KMS-11 (cell line): ENCODE measurements around the gene APC.
"Not testable (repeated sequence)": the region's sequence is repeated elsewhere in the genome, so short reads cannot be mapped to it uniquely, and the experiment has no call there.

ENCODE experiments used
- H2AFZ ChIP-seq: fragments of 200-600 bp; sonication (generic); 2 replicates; pipeline ENCODE4 v1.6.1; 2016; ENCODE audit warnings: antibody characterized with exemption, mixed run types, low read depth
- H3K27ac ChIP-seq: fragments of 200-600 bp; sonication (generic); 2 replicates; pipeline ENCODE4 v1.6.1; 2016; ENCODE audit warnings: mild to moderate bottlenecking, mixed run types
- H3K27me3 ChIP-seq: fragments of 200-600 bp; sonication (generic); 2 replicates; pipeline ENCODE4 v1.6.1; 2017; ENCODE audit warnings: mild to moderate bottlenecking, low read depth, mixed run types, moderate library complexity; ENCODE audit not compliant: insufficient read depth
- H3K36me3 ChIP-seq: fragments of 200-600 bp; sonication (generic); 2 replicates; pipeline ENCODE4 v1.6.1; 2017; ENCODE audit warnings: mild to moderate bottlenecking, mixed run types; ENCODE audit not compliant: insufficient read depth
- H3K4me1 ChIP-seq: fragments of 200-600 bp; sonication (generic); 2 replicates; pipeline ENCODE4 v1.6.1; 2016; ENCODE audit warnings: mild to moderate bottlenecking, low read depth, mixed run types; ENCODE audit not compliant: poor library complexity, severe bottlenecking
- H3K4me2 ChIP-seq: fragments of 200-600 bp; sonication (generic); 2 replicates; pipeline ENCODE4 v1.7.0; 2016; ENCODE audit warnings: mild to moderate bottlenecking, mixed run types
- H3K4me3 ChIP-seq: fragments of 200-600 bp; sonication (generic); IDR thresholded peaks from 2 replicates; pipeline ENCODE4 v1.6.1; 2017; ENCODE audit warnings: low read depth, low read length, mixed read lengths; ENCODE audit not compliant: insufficient read depth
- H3K79me2 ChIP-seq: fragments of 200-600 bp; sonication (generic); 2 replicates; pipeline ENCODE4 v1.6.1; 2016; ENCODE audit warnings: low read depth, mixed run types; ENCODE audit not compliant: insufficient read depth
- H3K9ac ChIP-seq: fragments of 200-600 bp; sonication (generic); 2 replicates; pipeline ENCODE4 v1.6.1; 2016; ENCODE audit warnings: mild to moderate bottlenecking, mixed run types
- H4K20me1 ChIP-seq: fragments of 200-600 bp; sonication (generic); 2 replicates; pipeline ENCODE4 v1.6.1; 2016; ENCODE audit warnings: mild to moderate bottlenecking, mixed run types; ENCODE audit not compliant: insufficient read depth
- CTCF ChIP-seq: fragments of 200-600 bp; sonication (generic); conservative IDR thresholded peaks from 2 replicates; pipeline ENCODE4 v1.6.1; 2017; ENCODE audit warnings: low read depth, mild to moderate bottlenecking, antibody characterized with exemption, low read length, moderate library complexity, mixed read lengths

APC gene

DNA sequence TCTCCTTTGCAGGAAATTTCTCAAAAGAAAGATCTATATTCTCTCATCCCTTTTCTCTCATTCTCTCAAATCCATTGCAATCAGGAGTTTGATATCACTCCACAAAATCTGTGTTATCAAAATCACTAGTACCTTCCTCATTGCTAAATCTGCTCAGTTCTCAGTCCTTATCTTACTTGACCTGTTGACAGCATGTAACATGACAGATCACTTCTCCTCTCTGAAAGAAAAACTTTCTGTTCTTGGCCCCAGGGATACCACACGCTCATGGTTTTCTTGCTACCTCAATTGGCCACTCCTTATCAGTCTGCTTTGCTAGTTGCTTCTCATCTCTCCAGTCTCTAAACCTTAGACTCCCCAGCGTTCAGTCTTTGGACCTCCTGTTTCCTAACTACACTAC is 145.5 kb downstream of the APC start:
- Histone ChIP-seq H3K27me3 (no peaks in the 10 kb centered on the region), H3K4me1 (peaks cover 31% of the 10 kb centered on the region), H3K4me2 (no peak overlapping the region), H2AFZ (no peak overlapping the region), H3K36me3 (no peaks in the 10 kb centered on the region), H3K9ac (no peak overlapping the region), H3K79me2 (no peaks in the 10 kb centered on the region), H3K4me3 (no peak overlapping the region), H4K20me1 (no peaks in the 10 kb centered on the region), H3K27ac (no peak overlapping the region)
- TF ChIP-seq CTCF = no peak

DNA sequence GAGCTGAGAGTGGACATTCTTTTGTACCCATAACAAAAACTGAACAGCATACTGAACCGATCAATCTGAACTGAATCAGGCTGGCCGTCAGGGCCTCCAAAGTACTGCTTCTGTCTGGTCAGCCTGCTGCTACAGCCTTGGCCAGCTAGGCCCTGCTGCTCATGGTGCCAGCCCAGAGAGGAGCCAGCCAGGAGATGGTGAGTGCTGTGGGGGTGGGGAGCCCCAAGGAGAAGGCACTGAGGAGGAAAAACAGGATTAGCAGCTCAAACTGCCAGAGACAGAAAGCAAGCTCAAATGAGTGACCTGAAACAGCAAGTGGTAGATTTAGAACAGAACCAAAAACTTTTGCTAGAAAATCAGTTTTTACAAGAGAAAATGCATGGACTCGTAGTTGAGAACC is 147.3 kb downstream of the APC start:
- Histone ChIP-seq H2AFZ (no peak overlapping the region), H3K4me1 (peaks cover 13% of the 10 kb centered on the region), H3K9ac (no peak overlapping the region), H3K4me2 (no peak overlapping the region), H3K4me3 (no peak overlapping the region), H3K27me3 (no peaks in the 10 kb centered on the region), H3K36me3 (no peaks in the 10 kb centered on the region), H3K79me2 (no peaks in the 10 kb centered on the region), H4K20me1 (no peaks in the 10 kb centered on the region), H3K27ac (no peak overlapping the region)
- TF ChIP-seq CTCF = no peak

DNA sequence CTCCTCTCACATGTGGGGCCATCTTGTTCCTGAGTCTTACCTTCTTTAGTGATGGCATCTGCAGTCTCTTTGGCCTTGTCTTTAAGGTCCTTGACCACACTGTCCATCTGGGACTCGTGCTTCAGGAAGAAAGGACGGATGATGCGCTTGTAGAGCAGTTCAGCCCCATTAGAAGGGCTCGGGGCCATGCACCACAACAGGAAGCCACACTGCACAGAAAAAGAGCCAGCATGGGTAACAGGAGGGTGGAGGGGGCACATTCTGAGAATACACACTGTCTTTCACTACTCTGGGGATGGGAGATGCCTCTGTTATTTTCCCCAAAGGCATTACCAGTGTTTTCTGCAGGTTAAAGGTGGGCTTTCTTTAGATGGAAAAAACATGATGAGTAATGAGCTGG is 149.3 kb downstream of the APC start:
- Histone ChIP-seq H3K36me3 (no peaks in the 10 kb centered on the region), H3K4me2 (no peak overlapping the region)
- no peak for TF ChIP-seq CTCF

GRCh38 chr5:112892066-112892465 is 154.4 kb downstream of the APC start:
- H3K27me3 ChIP-seq, H4K20me1 ChIP-seq, H3K9ac ChIP-seq, H3K4me3 ChIP-seq, H3K27ac ChIP-seq, H2AFZ ChIP-seq, H3K4me2 ChIP-seq, H3K79me2 ChIP-seq, H3K36me3 ChIP-seq: not testable (repeated sequence)
- H3K4me1 ChIP-seq = peaks cover 13% of the 10 kb centered on the region

More for the DNA sequence above, 149.3 kb downstream of the APC start:
- Histone ChIP-seq H3K79me2 (no peaks in the 10 kb centered on the region), H3K9ac (no peak overlapping the region), H3K4me1 (no peaks in the 10 kb centered on the region), H3K27ac (no peak overlapping the region), H2AFZ (no peak overlapping the region), H3K4me3 (no peak overlapping the region), H3K27me3 (no peaks in the 10 kb centered on the region), H4K20me1 (no peaks in the 10 kb centered on the region)

DNA sequence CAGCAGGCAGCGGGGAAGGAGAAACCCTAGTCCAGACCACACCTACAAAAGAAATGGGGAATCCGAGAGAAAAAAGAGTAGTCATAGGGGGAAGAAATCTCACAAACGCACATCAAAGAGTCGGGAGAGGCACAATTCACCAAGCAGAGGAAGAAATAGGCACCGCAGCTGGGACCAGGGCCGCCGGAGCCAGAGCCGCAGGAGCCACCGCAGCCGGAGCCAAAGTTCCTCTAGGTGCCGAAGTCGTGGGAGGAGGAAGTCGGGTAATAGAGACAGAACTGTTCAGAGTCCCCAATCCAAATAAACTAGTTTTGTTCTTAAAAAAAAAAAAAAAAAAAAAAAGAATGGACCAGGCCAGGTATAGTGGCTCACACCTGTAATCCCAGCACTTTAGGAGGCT is 155.1 kb downstream of the APC start:
- Histone ChIP-seq H4K20me1 (no peaks in the 10 kb centered on the region), H3K27ac (no peak overlapping the region), H3K27me3 (no peaks in the 10 kb centered on the region), H3K36me3 (no peaks in the 10 kb centered on the region), H3K4me2 (no peak overlapping the region), H3K4me3 (no peak overlapping the region), H3K79me2 (no peaks in the 10 kb centered on the region), H3K9ac (no peak overlapping the region), H2AFZ (no peak overlapping the region), H3K4me1 (peaks cover 16% of the 10 kb centered on the region)
- no peak for TF ChIP-seq CTCF
